HCEC 1CT (cell line): ENCODE results near the gene RAB42.
"Not testable (repeated sequence)": the region's sequence is repeated elsewhere in the genome, so short reads cannot be mapped to it uniquely, and the experiment has no call there.

ENCODE experiments used
- DNase-seq: peaks from one replicate; pipeline ENCODE4 v3.0.0-alpha.2; 2017

RAB42 gene

DNA sequence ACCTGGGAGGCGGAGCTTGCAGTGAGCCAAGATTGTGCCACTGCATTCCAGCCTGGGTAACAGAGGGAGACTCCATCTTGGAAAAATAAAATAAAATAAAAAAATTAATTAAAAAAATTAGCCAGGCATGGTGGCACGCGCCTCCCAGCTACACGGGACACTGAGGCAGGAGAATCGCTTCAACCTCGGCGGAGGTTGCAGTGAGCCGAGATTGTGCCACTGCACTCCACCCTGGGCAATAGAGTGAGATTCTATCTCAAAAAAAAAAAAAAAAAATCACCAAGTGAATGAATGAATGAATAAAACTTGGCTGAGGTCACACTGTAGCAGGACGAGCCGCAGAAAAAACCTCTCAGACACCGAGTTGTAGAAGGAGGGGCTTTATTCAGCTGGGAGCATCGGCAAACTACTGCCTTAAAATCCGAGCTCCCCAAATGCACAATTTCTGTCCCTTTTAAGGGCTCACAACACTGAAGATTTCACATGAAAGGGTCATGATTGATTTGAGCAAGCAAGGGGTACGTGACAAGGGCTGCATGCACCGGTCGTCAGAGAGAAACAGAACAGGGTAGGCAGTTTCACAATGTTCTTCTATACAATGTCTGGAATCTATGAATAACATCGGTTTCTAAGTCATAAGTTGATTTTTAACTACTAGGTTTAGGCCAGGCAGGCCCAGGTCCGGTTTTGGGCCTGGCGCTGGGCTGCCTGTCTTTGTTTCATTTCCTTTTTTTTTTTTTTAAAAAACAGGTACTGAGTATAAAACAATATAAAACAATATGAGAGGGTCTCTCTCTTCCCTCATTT is 5.3 kb upstream of the RAB42 start:
- DNase-seq = not testable (repeated sequence)

DNA sequence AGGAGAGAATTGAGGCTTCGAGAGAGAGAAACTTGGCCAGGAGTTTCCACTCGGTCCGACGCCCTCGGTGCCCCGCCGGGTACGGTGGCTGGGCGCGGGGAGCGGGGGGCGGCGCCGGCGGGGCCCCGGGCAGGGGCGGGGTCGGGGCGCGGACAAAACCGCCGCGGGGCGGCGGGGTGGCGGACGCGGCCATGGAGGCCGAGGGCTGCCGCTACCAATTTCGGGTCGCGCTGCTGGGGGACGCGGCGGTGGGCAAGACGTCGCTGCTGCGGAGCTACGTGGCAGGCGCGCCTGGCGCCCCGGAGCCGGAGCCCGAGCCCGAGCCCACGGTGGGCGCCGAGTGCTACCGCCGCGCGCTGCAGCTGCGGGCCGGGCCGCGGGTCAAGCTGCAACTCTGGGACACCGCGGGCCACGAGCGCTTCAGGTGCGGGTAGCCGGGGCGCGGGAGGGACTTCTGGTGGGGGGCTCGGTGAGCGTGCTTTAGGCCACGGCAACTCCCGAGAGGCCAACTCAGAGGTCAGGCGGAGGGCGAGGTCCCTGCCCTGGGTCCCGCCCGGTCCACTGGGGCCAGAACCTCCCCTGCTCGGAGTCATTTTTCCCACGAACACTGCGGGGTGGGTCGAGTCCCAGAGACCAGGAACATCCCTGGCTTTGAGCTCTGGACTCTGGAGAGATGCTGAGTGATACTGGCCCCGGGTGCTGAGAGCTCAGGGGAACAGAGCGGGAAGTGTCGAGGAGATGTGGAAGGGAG is 431 bp downstream of the RAB42 start:
- DNase-seq = no peak

DNA sequence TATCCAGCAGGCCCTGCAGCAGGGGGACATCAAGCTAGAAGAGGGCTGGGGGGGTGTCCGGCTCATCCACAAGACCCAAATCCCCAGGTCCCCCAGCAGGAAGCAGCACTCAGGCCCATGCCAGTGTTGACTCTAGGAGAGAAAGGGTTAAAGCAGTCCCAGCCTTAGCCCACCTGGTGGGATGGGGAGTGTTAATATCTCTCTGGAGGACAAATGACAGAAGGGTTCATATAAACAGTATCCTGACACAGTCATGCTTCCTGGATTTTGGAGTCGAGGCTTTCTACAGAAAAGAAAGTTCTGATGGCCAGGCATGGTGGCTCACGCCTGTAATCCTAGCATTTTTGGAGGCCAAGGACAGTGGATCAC is 1.9 kb downstream of the RAB42 start:
- not testable (repeated sequence) for DNase-seq

DNA sequence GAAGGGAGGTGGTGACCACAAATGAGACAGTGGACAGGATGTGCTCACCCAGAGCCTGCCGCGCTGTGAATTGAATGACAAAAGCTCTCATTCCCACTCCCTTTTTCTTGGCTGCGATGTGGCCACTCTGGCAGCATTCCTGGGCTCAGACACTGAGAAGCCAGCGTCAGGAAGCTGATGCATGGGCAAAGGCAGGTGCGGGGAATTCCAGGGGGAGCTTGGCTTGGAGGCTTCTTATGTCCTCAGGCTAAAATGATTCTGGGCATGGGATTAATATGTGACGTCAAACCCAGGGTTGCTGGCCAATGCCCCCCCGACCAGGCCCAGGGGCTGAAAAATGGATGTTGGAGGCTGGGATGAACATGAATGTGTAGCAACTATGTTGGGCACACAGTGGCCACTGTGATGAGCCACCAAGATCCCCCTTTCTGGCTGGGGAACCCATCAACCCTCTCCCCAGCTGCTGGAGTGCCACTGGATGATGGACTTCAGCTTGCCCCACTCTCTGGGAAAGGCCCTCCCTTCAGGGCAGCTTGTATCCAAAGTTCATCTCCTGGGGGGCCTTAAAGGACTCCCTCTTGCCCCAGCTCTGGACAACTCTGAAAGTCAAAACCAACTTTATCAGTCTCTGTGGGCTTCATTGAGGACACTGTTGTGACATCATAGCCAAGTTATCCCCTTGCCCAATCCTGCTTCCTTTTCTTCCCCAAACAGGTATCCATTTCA is 2.8 kb downstream of the RAB42 start:
- not testable (repeated sequence) for DNase-seq

DNA sequence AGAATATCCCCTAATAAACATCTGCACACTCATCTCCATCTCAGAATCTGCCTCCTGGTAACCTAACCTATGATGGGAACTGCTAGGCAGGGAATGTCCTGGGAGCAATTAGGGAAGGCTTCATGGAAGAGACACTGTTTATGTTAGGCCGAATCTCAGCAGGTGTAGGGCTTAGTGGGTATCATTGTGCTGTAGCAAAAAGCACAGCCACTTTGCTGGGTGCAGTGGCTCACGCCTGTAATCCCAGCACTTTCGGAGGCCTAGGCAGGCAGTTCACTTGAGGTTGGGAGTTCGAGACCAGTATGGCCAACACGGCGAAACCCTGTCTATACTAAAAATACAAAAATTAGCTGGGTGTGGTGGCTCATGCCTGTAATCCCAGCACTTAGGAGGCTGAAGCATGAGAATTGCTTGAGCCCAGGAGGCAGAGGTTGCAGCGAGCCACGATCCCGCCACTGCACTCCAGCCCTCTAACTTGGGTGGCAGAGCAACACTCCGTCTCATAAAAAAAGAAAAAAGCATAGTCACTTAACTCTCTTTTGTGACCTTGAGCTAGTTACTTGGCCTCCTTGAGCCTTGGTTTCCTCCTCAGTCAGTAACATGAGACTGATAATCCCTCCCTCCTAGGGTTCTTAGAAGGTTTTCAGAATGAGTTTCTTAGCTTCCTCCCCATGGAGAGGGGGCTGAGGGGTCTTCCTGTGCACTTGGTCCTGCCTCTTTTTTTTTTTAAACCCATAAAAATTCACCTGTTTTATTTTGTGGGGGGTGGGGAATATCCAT is 3.5 kb downstream of the RAB42 start:
- no peak for DNase-seq

DNA sequence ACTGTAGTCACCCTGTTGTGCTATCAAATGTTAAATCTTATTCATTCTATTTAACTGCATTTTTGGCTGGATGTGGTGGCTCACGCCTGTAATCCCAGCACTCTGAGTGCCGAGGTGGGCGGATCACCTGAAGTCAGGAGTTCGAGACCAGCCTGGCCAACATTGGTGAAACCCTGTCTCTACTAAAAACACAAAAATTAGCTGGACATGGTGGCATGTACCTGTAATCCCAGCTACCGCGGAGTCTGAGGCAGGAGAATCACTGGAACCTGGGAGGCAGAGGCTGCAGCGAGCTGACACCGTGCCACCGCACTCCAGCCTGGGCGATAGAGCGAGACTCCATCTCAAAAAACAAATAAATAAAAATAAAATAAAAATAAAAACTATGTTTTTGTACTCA is 4.2 kb downstream of the RAB42 start:
- DNase-seq = not testable (repeated sequence)

DNA sequence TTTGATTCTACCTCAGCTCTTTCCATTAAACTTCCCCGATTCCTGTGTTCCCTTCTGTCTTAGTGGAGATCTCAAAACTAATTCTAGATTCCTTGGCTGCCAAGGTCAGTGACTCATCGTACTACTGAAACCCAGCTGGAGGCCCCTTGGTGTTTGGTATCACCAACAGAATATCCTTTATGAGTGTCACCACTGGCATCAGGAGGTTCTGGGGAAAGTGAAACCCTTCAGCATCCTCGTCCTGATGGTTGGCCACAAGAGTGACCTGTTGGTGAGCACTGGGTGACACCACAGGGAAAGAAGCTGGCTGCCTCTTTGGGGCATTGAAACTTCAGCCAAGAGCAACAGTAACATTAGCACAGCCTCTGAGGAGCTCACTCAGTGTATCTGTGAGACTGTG is 9.6 kb downstream of the RAB42 start:
- peak; percentile 90 for DNase-seq

DNA sequence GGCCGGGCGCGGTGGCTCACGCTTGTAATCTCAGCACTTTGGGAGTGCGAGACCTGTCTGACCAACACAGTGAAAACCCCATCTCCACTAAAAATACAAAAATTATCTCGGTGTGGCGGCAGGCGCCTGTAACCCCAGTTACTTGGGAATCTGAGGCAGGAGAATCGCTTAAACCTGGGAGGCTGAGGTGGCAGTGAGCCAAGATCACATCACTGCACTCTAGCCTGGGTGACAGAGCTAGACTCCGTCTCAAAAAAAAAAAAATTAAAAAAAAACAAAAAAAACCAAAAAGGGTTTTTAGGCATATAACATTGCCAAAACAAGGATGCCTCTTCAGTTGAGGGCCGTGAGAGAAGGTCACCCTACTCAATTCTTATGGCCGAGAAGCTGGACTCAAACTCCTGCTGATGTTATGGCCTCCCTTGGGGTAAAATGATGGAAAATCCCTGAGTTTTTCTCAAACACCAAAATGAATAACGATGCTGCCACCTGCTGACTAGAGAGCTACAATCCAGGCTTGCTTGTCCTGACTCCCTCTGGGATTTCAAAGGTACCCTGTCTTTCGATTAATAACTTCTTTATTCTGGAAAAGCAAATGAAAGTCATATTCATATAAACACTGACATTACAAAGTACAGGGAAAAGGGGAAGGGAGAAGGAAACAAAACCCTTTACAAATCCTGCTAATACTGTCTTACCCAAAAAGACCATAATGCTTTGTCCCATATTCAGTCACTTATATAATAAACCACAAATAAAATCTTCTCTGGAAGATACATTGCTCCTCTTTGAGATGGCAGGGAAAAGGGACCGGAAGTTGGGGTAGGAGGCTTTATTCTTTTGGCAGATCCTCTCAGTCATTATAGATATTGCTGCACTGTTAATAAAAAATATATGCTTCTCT is 10.7 kb downstream of the RAB42 start:
- DNase-seq = peak; percentile 74

DNA sequence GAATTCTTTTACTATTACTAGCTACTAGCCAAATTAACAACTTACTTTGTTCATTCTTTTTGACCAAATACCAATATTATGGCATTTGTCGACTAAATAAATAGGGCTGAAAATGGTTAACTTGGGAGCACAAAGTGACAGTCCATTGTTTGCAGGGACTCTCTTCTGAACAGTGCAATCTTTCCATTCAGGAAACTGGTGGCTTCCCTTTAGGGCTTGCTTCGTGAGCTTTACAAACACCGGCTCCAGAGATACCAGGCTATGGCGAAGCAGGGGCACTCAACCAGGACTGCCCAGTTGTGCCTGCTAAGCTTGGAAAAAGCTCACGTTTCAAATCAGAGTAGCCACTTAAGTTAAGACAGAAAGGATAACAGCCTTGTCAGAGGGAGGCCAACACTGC is 12.3 kb downstream of the RAB42 start:
- no peak for DNase-seq

DNA sequence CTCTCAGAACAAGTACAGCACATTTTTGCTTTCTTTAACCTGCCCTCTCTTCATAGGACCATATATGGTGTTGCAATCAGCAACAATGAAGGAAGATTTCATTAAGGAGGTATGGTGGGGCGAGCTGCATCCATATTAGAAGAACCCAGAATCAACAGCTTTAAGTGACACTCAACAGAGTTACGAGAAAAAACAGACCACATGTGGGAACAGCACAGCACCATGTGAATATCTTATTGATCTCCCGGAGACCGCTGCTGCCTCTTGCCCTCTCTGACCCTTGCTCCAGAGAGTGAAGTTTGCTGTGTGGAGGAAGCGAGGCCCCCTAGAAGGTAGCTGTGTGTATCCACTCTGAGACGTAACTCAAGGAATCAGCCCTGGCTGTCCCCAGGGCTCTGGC is 12.9 kb downstream of the RAB42 start:
- no peak for DNase-seq

DNA sequence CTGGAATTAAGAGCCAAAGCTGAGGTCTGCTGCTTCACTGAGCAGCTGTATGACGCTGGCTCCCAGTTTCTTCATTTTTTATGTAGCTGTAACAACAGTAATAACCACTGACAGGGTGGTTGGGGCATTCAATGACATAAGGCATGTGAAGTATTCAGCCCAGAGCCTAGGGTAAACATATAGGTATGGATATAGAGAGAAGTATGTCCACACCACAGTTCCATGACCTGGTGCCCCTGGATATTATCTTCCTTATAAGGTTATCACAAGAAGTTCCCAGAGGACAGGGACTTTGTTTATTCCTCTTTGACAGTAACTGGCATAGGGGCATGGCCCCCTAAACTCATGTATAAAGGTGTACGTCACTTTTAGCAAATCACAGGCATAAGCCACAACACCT is 14.7 kb downstream of the RAB42 start:
- DNase-seq = no peak

DNA sequence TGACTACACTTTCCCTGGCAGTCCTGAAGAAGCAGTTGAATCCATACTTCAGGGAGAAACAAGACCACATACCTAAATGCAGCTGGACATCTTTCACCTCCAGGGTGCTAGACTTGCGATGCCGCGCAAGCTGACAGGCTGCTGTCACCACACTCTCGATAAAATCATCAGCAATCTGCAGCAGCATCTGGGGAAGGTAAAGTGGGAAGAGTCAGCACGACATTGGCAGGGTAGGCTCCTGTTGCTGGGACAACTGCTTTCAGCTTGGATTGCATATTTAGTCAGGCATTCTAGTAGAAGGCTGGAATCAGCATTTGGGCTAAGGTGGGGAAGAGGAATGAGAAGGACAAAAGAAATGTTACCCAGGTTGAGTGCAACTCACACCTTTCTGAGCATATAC is 21.1 kb downstream of the RAB42 start:
- DNase-seq = no peak

DNA sequence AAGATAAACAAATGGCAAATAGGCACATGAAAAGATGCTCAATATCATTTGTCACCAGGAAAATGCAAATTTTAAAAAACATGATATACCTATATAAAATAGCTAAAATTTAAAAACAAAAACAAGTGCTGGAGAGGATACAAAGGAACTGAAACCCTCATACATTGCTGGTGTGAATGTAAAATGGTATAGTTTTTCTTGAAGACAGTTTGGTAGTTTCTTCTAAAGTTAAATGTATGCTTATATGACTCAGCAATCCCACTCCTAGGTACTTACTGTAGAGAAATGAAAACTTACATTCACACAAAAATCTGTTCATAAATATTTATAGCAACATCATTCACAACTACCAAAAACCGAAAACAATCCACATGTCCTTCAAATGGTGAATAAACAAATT is 39.6 kb downstream of the RAB42 start:
- DNase-seq = no peak

DNA sequence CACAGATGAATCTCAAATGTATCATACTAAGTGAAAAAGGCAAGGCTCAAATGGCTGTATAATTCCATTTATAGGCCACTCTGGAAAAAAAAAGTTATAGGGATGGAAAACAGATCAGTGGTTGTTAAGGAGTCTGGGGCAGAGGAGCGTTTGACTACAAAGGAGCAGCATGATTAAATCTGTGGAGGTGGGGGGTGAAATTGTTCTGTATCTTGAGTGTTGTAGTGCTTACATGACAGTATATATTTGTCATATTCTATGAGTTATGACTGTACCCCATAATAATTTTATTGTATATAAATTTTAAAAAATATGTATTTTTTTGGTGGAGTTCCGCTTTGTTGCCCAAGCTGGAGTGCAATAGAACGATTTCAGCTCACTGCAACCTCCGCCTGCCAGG is 40.5 kb downstream of the RAB42 start:
- DNase-seq = no peak

DNA sequence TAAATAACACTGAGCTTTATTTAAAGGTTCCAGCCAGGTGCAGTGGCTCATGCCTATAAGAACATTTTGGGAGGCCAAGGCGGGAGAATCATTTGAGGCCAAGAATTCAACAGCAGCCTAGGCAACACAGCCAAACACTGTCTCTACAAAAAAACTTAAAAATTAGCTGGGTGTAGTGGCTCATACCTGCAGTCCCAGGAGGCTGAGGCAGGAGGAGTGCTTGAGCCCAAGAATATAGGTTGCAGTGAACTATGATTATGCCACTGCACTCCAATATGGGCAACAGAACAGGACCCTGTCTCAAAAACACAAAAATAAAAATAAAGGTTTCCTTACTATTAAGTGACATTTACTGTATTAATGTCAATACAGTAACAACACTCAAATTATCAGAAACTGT is 48.7 kb downstream of the RAB42 start:
- no peak for DNase-seq

DNA sequence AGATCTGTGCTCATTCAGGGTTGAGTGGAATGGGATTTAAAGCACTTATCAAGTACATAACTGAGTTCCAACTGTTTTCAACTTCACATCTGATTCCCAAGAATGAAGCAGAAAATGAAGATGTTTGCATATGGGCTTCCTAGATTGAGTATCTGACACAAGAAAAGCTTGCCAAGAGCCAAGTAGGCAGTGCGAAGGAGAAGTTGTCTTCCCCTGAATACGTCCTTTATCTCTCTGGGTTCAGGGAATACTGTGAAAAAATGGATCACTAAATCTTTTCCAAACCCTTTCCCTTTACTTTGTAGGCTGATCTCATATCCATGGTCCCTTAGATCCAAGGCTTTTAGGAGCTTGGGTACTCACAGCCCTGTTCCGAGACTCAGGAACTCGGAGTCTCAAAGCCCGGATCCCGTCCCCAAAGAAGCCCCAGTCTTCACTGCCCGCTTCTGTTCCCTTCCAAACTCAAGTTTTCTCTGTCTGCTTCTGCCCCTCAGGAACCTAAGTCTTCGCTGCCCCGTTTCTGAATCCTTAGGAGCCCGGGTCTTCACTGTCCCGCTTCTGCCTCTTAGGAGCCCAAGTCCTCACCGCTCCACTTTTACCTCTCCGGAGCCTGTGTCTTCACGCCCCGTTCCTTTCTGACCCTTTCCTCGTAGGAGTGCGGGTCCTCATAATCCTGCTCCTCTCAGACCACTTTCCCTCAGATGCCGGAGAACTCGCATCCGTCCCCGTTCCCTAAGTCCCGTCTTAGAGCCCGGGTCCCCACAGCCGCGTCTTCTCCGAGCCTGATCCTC is 50.2 kb downstream of the RAB42 start:
- peak; percentile 11 for DNase-seq

DNA sequence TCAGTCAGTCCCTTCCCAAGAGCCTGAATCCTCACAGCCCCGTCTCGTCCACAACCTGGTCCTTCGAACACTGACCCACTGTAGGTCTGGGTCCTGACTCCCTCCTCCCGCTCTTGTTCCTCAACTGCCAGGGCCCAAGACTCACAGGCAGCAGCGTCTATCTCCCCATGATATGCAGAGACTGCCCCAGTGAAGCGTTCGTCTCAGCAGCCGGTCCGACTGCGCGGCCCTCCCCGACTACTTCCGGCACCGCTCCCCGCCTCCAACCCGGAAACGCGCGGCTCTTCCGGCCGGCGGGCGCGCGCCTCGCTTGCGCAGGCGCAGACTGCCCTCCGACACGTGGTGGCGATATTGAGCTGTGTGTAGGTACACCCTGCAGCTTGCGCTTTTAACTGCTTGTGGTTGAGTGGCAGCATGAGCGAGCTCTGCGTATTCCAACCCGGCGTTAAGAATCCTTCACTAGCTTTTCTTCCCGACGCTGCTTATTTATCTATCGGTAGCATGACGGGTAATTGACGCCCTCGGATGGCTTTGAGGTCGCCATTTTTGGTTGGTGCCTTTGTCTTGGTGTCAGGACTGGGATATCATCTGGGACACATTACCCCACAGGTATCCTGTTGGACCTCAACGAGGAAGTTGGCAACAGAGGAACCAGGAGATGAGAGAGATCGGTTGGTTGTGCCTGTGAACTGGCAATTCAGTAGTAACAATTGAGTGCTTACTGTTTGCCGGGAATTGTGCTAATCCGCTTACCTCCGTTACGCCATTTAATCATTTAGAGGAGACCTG is 51.0 kb downstream of the RAB42 start, which contains the start of gene TAF12:
TAF12 (minus strand) TSS at position 221 of the 789 bp plus-strand sequence. CDS start 20,986 bp downstream, outside the sequence.
- peak; percentile 95 for DNase-seq

DNA sequence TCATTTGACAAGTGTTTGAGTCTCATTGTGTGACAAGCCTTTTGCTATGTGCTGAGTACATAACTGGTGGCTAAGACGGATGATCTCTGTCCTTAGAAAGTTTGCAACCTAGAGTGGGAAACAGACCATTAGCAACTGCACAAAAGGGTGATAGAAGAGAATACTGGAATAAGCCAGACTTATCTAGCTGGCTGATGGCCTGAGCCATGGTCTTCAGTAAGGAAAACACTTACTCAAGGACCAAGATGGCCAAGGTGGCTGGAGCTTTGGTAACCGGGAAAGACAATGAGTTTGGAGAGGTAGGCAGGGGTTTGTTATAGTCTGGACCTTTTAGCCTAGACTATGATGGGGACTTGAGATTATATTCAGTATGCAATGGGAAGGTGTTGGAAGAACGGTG is 52.4 kb downstream of the RAB42 start:
- DNase-seq = no peak
